ENCODE measurements around the gene RPS6KA2.
"Not testable (repeated sequence)": the region's sequence is repeated elsewhere in the genome, so short reads cannot be mapped to it uniquely, and the experiment has no call there.

The RPS6KA2 gene

GRCh38 chr6:166408936-166409755 is 217.9 kb downstream of the RPS6KA2 start:
- peaks cover 0 to 37% (median 22%) of the 10 kb centered on the region in 5 donors for H3K36me3 ChIP-seq (ENCODE audit: control insufficient read depth in 5 of 5, insufficient read depth in 5 of 5, low read length in 5 of 5)
- no peak overlapping the region for H3K9ac ChIP-seq (ENCODE audit: low read length in 5 of 5)
- H3K4me3 ChIP-seq (ENCODE audit: low read depth in 1 of 5, low read length in 5 of 5) = no peak overlapping the region
- H3K27ac ChIP-seq (ENCODE audit: low read depth, low read length) = no peak overlapping the region
- H3K4me1 ChIP-seq (ENCODE audit: control insufficient read depth in 5 of 5, insufficient read depth in 5 of 5, low read length in 5 of 5) = no peaks in the 10 kb centered on the region
- peaks cover 0 to 14% (median 4%) of the 10 kb centered on the region in 5 donors for H3K27me3 ChIP-seq (ENCODE audit: control insufficient read depth in 5 of 5, insufficient read depth in 4 of 5, low read length in 5 of 5)
- no peaks in the 10 kb centered on the region for H3K9me3 ChIP-seq (ENCODE audit: control insufficient read depth in 5 of 5, low read length in 5 of 5)

GRCh38 chr6:166406197-166406596 is 220.9 kb downstream of the RPS6KA2 start:
- Histone ChIP-seq H3K27me3 (ENCODE audit: control insufficient read depth in 5 of 5, insufficient read depth in 4 of 5, low read length in 5 of 5) (peaks cover 0 to 14% (median 4%) of the 10 kb centered on the region in 5 donors), H3K36me3 (ENCODE audit: control insufficient read depth in 5 of 5, insufficient read depth in 5 of 5, low read length in 5 of 5) (peaks cover 0 to 9% (median 0%) of the 10 kb centered on the region in 5 donors), H3K9ac (ENCODE audit: low read length in 5 of 5) (no peak overlapping the region), H3K4me1 (ENCODE audit: control insufficient read depth in 5 of 5, insufficient read depth in 5 of 5, low read length in 5 of 5) (peaks cover 0 to 4% (median 0%) of the 10 kb centered on the region in 5 donors), H3K27ac (ENCODE audit: low read depth, low read length) (no peak overlapping the region), H3K9me3 (ENCODE audit: control insufficient read depth in 5 of 5, low read length in 5 of 5) (no peaks in the 10 kb centered on the region), H3K4me3 (ENCODE audit: low read depth in 1 of 5, low read length in 5 of 5) (no peak overlapping the region)

- no peaks in the 10 kb centered on the region for H3K9me3 ChIP-seq (ENCODE audit: control insufficient read depth in 5 of 5, low read length in 5 of 5)
- peaks cover 0 to 14% (median 4%) of the 10 kb centered on the region in 5 donors for H3K27me3 ChIP-seq (ENCODE audit: control insufficient read depth in 5 of 5, insufficient read depth in 4 of 5, low read length in 5 of 5)
Observed at GRCh38 chr6:166405386-166405785, 221.7 kb downstream of the RPS6KA2 start.

GRCh38 chr6:166402582-166403277 is 224.3 kb downstream of the RPS6KA2 start:
- Histone ChIP-seq H3K27me3 (ENCODE audit: control insufficient read depth in 5 of 5, insufficient read depth in 4 of 5, low read length in 5 of 5) (peaks cover 0 to 14% (median 5%) of the 10 kb centered on the region in 5 donors), H3K9me3 (ENCODE audit: control insufficient read depth in 5 of 5, low read length in 5 of 5) (peaks cover 0 to 4% (median 3%) of the 10 kb centered on the region in 5 donors), H3K36me3 (ENCODE audit: control insufficient read depth in 5 of 5, insufficient read depth in 5 of 5, low read length in 5 of 5) (no peaks in the 10 kb centered on the region), H3K27ac (ENCODE audit: low read depth, low read length) (no peak overlapping the region), H3K9ac (ENCODE audit: low read length in 5 of 5) (no peak overlapping the region), H3K4me3 (ENCODE audit: low read depth in 1 of 5, low read length in 5 of 5) (no peak overlapping the region), H3K4me1 (ENCODE audit: control insufficient read depth in 5 of 5, insufficient read depth in 5 of 5, low read length in 5 of 5) (peaks cover 0 to 12% (median 3%) of the 10 kb centered on the region in 5 donors)

More at GRCh38 chr6:166405386-166405785, 221.7 kb downstream of the RPS6KA2 start:
- no peak overlapping the region for H3K4me3 ChIP-seq (ENCODE audit: low read depth in 1 of 5, low read length in 5 of 5)
- no peak overlapping the region for H3K27ac ChIP-seq (ENCODE audit: low read depth, low read length)
- H3K36me3 ChIP-seq (ENCODE audit: control insufficient read depth in 5 of 5, insufficient read depth in 5 of 5, low read length in 5 of 5) = peaks cover 0 to 8% (median 0%) of the 10 kb centered on the region in 5 donors
- H3K9ac ChIP-seq (ENCODE audit: low read length in 5 of 5) = no peak overlapping the region
- H3K4me1 ChIP-seq (ENCODE audit: control insufficient read depth in 5 of 5, insufficient read depth in 5 of 5, low read length in 5 of 5) = peaks cover 0 to 8% (median 3%) of the 10 kb centered on the region in 5 donors

GRCh38 chr6:166400649-166401250 is 226.3 kb downstream of the RPS6KA2 start:
- peak overlapping the region; percentile 65 for H3K27ac ChIP-seq (ENCODE audit: low read depth, low read length)
- not testable (repeated sequence) for H3K27me3 ChIP-seq (ENCODE audit: control insufficient read depth in 5 of 5, insufficient read depth in 4 of 5, low read length in 5 of 5); H3K9me3 ChIP-seq (ENCODE audit: control insufficient read depth in 5 of 5, low read length in 5 of 5); H3K9ac ChIP-seq (ENCODE audit: low read length in 5 of 5); H3K4me3 ChIP-seq (ENCODE audit: low read depth in 1 of 5, low read length in 5 of 5); H3K36me3 ChIP-seq (ENCODE audit: control insufficient read depth in 5 of 5, insufficient read depth in 5 of 5, low read length in 5 of 5)
- peaks cover 0 to 12% (median 3%) of the 10 kb centered on the region in 5 donors for H3K4me1 ChIP-seq (ENCODE audit: control insufficient read depth in 5 of 5, insufficient read depth in 5 of 5, low read length in 5 of 5)

GRCh38 chr6:166400181-166400580 is 226.9 kb downstream of the RPS6KA2 start:
- H3K4me3 ChIP-seq (ENCODE audit: low read depth in 1 of 5, low read length in 5 of 5) = no peak overlapping the region
- no peak overlapping the region for H3K9ac ChIP-seq (ENCODE audit: low read length in 5 of 5)
- peaks cover 0 to 9% (median 6%) of the 10 kb centered on the region in 5 donors for H3K27me3 ChIP-seq (ENCODE audit: control insufficient read depth in 5 of 5, insufficient read depth in 4 of 5, low read length in 5 of 5)
- H3K36me3 ChIP-seq (ENCODE audit: control insufficient read depth in 5 of 5, insufficient read depth in 5 of 5, low read length in 5 of 5) = no peaks in the 10 kb centered on the region
- H3K9me3 ChIP-seq (ENCODE audit: control insufficient read depth in 5 of 5, low read length in 5 of 5) = peaks cover 0 to 5% (median 3%) of the 10 kb centered on the region in 5 donors
- peak overlapping the region; percentile 65 for H3K27ac ChIP-seq (ENCODE audit: low read depth, low read length)
- peaks cover 0 to 12% (median 3%) of the 10 kb centered on the region in 5 donors for H3K4me1 ChIP-seq (ENCODE audit: control insufficient read depth in 5 of 5, insufficient read depth in 5 of 5, low read length in 5 of 5)

GRCh38 chr6:166398348-166398747 is 228.7 kb downstream of the RPS6KA2 start:
- Histone ChIP-seq H3K27ac (ENCODE audit: low read depth, low read length) (no peak overlapping the region), H3K4me1 (ENCODE audit: control insufficient read depth in 5 of 5, insufficient read depth in 5 of 5, low read length in 5 of 5) (peaks cover 0 to 12% (median 3%) of the 10 kb centered on the region in 5 donors), H3K9me3 (ENCODE audit: control insufficient read depth in 5 of 5, low read length in 5 of 5) (peaks cover 0 to 5% (median 3%) of the 10 kb centered on the region in 5 donors), H3K27me3 (ENCODE audit: control insufficient read depth in 5 of 5, insufficient read depth in 4 of 5, low read length in 5 of 5) (peaks cover 0 to 9% (median 6%) of the 10 kb centered on the region in 5 donors), H3K9ac (ENCODE audit: low read length in 5 of 5) (no peak overlapping the region), H3K4me3 (ENCODE audit: low read depth in 1 of 5, low read length in 5 of 5) (no peak overlapping the region), H3K36me3 (ENCODE audit: control insufficient read depth in 5 of 5, insufficient read depth in 5 of 5, low read length in 5 of 5) (no peaks in the 10 kb centered on the region)

- Histone ChIP-seq H3K27ac (ENCODE audit: low read depth, low read length) (no peak overlapping the region), H3K9me3 (ENCODE audit: control insufficient read depth in 5 of 5, low read length in 5 of 5) (peaks cover 0 to 5% (median 3%) of the 10 kb centered on the region in 5 donors), H3K9ac (ENCODE audit: low read length in 5 of 5) (no peak overlapping the region), H3K4me3 (ENCODE audit: low read depth in 1 of 5, low read length in 5 of 5) (no peak overlapping the region), H3K36me3 (ENCODE audit: control insufficient read depth in 5 of 5, insufficient read depth in 5 of 5, low read length in 5 of 5) (no peaks in the 10 kb centered on the region), H3K4me1 (ENCODE audit: control insufficient read depth in 5 of 5, insufficient read depth in 5 of 5, low read length in 5 of 5) (peaks cover 0 to 12% (median 3%) of the 10 kb centered on the region in 5 donors), H3K27me3 (ENCODE audit: control insufficient read depth in 5 of 5, insufficient read depth in 4 of 5, low read length in 5 of 5) (peaks cover 0 to 9% (median 6%) of the 10 kb centered on the region in 5 donors)
Observed at GRCh38 chr6:166397849-166398248, 229.2 kb downstream of the RPS6KA2 start.

- Histone ChIP-seq H3K4me1 (ENCODE audit: control insufficient read depth in 5 of 5, insufficient read depth in 5 of 5, low read length in 5 of 5) (peaks cover 0 to 7% (median 3%) of the 10 kb centered on the region in 5 donors), H3K27ac (ENCODE audit: low read depth, low read length) (no peak overlapping the region), H3K27me3 (ENCODE audit: control insufficient read depth in 5 of 5, insufficient read depth in 4 of 5, low read length in 5 of 5) (peaks cover 0 to 9% (median 6%) of the 10 kb centered on the region in 5 donors), H3K4me3 (ENCODE audit: low read depth in 1 of 5, low read length in 5 of 5) (no peak overlapping the region), H3K36me3 (ENCODE audit: control insufficient read depth in 5 of 5, insufficient read depth in 5 of 5, low read length in 5 of 5) (no peaks in the 10 kb centered on the region), H3K9me3 (ENCODE audit: control insufficient read depth in 5 of 5, low read length in 5 of 5) (peaks cover 0 to 5% (median 3%) of the 10 kb centered on the region in 5 donors), H3K9ac (ENCODE audit: low read length in 5 of 5) (no peak overlapping the region)
Observed at GRCh38 chr6:166395778-166396177, 231.3 kb downstream of the RPS6KA2 start.
